ENCODE measurements around the gene MPPE1.
"Not testable (repeated sequence)": the region's sequence is repeated elsewhere in the genome, so short reads cannot be mapped to it uniquely, and the experiment has no call there.

Gene MPPE1, protein sequence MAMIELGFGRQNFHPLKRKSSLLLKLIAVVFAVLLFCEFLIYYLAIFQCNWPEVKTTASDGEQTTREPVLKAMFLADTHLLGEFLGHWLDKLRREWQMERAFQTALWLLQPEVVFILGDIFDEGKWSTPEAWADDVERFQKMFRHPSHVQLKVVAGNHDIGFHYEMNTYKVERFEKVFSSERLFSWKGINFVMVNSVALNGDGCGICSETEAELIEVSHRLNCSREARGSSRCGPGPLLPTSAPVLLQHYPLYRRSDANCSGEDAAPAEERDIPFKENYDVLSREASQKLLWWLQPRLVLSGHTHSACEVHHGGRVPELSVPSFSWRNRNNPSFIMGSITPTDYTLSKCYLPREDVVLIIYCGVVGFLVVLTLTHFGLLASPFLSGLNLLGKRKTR

DNA sequence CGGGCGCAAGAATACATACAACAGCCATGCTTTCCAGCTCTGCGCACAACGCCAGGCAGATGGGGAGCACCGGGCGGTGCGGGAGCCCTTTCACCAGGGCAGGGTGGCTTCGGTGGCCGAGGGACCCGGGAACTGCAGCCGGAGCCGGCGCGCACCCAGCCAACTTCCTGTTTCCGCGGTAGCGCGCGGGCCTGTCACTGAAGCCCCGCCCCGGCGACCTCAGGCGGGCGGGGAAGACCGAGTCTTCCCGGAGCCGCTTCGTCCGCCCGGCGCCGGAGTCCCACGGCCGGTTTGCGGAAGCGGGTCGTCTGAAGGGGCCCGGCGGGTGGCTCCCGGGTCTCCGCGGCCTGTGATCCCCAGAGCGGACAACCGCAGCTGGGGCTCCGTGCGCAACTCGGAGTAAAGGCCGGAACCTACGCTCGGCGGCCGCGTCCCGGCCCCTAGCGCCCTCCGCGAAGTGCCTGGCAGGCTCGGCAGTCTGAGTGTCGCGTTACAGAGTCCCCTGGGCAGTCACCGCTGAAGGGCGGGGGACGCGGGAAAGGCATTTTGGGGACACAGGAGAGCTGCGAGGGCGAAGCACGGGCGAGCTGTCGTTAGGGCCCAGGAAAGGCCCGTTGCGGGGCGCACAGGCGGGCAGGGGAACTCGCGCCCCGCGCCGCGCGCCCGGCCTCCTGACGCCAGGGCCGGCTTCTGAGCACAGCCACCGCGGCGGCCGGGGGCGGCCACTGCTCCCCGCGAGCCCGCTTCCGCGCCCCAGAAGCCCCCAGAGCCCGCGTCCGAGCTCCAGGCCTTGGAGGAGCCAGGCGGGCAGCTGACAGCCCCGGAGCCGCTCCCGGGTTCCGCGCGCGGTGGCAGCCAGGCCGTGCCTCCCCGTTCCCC is at the start of gene MPPE1:
TSS of gene MPPE1 (minus strand) at position 136 of the 879 bp plus-strand sequence. CDS start 11,053 bp downstream, outside the sequence.
- Mint-ChIP-seq H3K27me3 (no peaks in the 10 kb centered on the region), H3K4me3 (peak within 1 kb of the TSS; percentile 94), H3K4me1 (ENCODE audit: low read depth) (peaks cover 25% of the 10 kb centered on the region)

DNA sequence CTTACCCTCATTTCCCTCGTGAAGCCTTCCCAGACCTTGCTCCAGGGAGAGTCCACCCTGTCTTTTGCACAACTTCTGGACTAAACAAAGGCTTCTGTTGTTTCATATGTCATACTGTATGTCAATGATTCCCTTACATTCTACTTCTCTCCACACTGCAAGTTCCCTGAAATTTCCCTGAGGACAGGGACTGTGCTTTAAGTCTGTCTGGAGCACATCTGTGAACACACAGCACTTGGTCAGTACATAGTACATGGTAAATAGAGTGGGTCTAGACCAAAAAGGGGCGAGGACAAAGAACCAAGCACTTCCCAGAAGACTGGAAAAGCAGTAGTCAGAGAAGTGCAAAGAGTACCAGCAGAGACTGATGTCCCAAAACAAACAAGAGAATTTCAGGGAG is 49.5 kb upstream of the MPPE1 start:
- no peaks in the 10 kb centered on the region for H3K27me3 Mint-ChIP-seq

More for the DNA sequence above, at the start of gene MPPE1:
- no peaks in the 10 kb centered on the region for H3K9me3 Mint-ChIP-seq (ENCODE audit: low read depth)
- H3K36me3 Mint-ChIP-seq = peaks cover 3% of the 10 kb centered on the region
- peak within 1 kb of the TSS; percentile 92 for H3K27ac Mint-ChIP-seq

DNA sequence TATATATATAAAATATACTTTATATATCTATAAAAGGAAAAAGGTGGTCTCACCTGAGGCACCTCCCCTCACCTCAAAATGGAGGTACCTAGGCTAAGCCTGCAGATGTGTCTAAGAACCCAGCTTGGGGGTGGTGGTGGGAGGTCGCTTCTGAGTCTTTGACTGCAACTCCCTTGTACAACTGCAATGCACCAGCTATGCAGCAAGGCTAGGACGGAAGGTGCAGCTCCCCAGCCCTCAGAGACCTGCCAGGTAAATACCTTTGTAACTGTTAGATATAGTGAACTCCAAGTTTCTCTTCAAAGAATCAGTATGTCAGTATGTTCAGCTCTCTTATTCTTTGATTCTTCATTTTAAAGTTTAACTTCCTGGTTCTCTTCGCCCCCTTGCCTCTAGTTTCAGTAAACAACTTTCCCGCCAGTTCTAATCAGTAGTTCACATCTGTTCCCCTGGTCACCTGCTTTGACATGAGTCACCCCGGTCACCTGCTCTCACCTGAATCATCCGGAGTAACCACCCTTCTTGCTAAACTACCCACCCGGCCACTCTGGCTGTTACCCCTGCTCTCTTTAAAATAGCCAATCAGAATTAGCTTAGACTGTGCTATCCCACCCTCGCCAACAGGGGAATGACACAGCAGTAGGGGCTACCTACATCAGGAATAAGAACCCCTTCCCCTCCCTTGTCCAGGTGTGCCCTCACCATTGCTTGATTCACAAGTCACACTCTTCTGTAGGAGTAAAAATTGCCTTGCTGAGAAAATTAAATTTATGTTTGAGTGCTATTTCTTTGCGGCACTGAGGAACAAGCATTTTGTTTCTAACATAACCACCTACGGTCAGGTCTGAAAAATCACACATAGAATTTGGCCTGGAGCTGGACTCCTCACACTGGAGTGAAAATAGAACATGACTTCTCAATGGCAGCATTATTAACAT is 48.5 kb upstream of the MPPE1 start:
- Mint-ChIP-seq H3K4me1 (ENCODE audit: low read depth) (no peaks in the 10 kb centered on the region), H3K27ac (no peak overlapping the region), H3K27me3 (no peaks in the 10 kb centered on the region), H3K36me3 (peaks cover 6% of the 10 kb centered on the region), H3K4me3 (no peak overlapping the region), H3K9me3 (ENCODE audit: low read depth) (peaks cover 12% of the 10 kb centered on the region)

More for the DNA sequence above, 49.5 kb upstream of the MPPE1 start:
- H3K4me3 Mint-ChIP-seq = no peak overlapping the region
- H3K36me3 Mint-ChIP-seq = peaks cover 6% of the 10 kb centered on the region
- H3K4me1 Mint-ChIP-seq (ENCODE audit: low read depth) = no peaks in the 10 kb centered on the region
- H3K9me3 Mint-ChIP-seq (ENCODE audit: low read depth) = peaks cover 12% of the 10 kb centered on the region
- no peak overlapping the region for H3K27ac Mint-ChIP-seq

DNA sequence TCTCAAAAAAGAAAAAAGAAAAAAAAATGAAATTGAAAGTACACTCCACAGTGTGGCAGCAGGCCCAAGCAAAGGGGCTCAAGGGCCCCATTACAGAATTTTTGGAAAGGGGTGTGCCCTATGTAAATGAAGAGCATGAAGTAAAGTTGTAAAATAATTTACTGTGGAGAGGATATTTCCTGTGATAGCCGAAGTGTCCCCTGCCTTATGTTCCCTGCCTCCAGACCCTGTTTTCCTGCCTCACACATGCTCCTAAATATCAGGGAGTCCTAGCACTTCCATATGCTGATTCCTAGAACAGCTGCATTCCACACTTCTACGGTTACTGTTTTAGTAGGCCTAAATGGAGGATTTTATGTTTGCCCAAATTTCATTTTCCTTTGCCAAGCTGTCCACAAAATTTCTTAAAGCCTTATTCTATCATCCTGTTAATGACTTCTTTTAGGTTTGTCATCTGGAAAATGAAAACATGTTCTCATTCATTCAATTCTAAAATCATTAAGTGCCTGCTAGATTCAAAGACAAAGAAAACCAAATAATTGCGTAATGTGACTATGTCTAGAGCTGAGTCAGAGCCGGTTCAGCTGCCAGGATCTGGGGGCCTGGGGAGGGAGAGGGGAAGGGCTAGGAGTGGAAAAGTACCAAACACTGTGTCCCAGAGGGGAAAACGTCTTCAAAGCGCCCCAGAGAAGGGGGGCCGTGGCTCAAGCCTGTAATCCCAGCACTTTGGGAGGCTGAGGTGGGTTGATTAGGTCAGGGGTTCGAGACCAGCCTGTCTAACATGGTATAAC is 47.3 kb upstream of the MPPE1 start:
- Mint-ChIP-seq H3K4me1 (ENCODE audit: low read depth) (no peaks in the 10 kb centered on the region), H3K27ac (no peak overlapping the region), H3K36me3 (peaks cover 6% of the 10 kb centered on the region), H3K27me3 (no peaks in the 10 kb centered on the region), H3K9me3 (ENCODE audit: low read depth) (peaks cover 12% of the 10 kb centered on the region), H3K4me3 (no peak overlapping the region)

DNA sequence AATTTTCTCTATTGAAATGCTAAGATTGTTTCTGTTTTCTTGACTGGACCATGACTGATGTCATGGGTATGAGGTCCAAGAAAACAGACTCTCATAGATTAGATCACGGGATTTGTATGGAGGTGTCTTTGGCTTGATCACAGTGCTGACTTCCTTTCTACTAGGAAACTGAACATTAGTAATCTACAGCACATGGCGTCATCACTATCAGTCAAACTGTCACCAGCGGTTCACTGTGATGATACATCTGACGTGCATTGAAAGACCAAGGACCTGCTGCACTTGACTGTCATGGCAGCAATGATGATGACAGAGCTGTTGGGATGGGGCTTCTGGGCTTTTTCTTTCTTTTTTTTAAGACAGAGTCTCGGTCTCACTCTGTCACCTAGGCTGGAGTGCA is 45.0 kb upstream of the MPPE1 start:
- H3K36me3 Mint-ChIP-seq = peaks cover 6% of the 10 kb centered on the region
- no peak overlapping the region for H3K27ac Mint-ChIP-seq
- peaks cover 12% of the 10 kb centered on the region for H3K9me3 Mint-ChIP-seq (ENCODE audit: low read depth)
- H3K4me3 Mint-ChIP-seq = no peak overlapping the region
- H3K27me3 Mint-ChIP-seq = no peaks in the 10 kb centered on the region
- no peaks in the 10 kb centered on the region for H3K4me1 Mint-ChIP-seq (ENCODE audit: low read depth)

DNA sequence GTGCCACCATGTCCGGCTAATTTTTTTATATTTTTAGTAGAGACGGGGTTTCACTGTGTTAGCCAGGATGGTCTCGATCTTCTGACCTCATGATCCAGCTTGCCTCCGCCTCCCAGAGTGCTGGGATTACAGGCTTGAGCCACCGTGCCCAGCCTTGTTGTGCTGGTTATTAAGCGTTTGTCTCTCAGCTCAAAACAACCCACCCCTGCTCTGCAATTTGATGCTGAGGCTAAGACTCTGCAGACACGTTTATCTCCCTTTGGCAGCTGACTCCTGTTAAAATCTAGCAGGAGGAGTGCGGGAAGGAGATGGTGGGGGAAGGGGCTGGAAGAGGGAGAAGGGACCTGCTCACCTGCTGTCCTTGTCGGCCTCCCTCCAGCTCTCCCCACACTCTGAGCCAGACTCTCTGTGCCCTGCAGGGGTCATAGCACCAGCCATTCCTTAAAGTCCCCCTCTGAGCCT is 43.3 kb upstream of the MPPE1 start:
- no peak overlapping the region for H3K4me3 Mint-ChIP-seq
- H3K36me3 Mint-ChIP-seq = no peaks in the 10 kb centered on the region
- no peaks in the 10 kb centered on the region for H3K27me3 Mint-ChIP-seq
- H3K9me3 Mint-ChIP-seq (ENCODE audit: low read depth) = no peaks in the 10 kb centered on the region
- no peak overlapping the region for H3K27ac Mint-ChIP-seq
- H3K4me1 Mint-ChIP-seq (ENCODE audit: low read depth) = peaks cover 10% of the 10 kb centered on the region

DNA sequence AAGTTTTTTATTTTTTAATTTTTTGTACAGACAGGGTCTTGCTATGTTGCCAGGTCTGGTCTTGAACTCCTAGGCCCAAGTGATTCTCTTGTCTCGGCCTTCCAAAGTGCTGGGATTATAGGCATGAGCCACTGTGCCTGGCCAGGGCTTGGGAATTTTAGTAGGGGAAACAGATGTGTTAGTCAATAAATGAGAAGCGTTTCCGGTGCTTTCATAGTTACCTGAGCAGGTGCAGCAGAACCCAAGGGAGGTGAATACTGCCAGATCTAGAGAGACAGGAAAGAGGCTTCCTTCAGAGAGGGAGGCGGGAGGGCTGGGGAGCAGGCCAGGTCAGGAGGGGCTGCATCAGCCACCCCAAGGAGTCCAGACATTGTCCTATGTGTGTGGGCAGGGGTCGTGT is 42.7 kb upstream of the MPPE1 start:
- Mint-ChIP-seq H3K36me3 (no peaks in the 10 kb centered on the region), H3K9me3 (ENCODE audit: low read depth) (no peaks in the 10 kb centered on the region), H3K4me3 (no peak overlapping the region), H3K27ac (no peak overlapping the region), H3K4me1 (ENCODE audit: low read depth) (peaks cover 10% of the 10 kb centered on the region), H3K27me3 (no peaks in the 10 kb centered on the region)

DNA sequence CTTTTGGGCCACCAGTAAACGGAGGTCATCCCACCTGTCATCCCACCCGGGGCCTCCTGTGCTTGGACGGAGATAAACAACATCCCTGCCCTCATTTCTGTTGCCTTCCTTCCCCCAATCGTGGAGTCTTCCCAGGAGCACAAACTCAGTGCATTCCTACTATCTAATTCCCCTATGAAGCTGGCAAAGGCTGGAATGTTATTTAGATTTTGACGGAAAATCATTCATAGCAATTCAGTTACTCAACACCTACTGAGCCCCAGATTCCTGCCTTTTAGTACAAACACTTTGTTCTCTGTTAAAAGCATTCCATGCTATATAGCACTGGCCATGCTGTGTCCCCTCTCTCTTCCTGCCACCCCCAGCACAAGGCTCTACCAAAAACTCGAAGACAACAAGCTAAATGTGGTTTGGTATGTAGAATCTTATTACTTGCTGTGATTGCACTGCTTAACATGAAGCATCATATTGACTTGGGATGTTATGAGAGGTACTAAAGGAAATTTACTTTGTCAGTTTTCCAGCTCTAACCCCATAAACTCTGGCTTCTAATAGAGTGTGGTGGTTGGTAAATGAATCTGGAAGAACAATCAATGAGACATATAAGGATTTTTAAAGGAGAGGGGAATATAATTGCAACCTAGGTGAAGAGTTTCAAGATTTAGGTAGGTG is 40.9 kb upstream of the MPPE1 start:
- Mint-ChIP-seq H3K9me3 (ENCODE audit: low read depth) (no peaks in the 10 kb centered on the region), H3K27me3 (no peaks in the 10 kb centered on the region), H3K4me3 (peak overlapping the region; percentile 31), H3K27ac (no peak overlapping the region), H3K4me1 (ENCODE audit: low read depth) (peaks cover 10% of the 10 kb centered on the region), H3K36me3 (no peaks in the 10 kb centered on the region)

DNA sequence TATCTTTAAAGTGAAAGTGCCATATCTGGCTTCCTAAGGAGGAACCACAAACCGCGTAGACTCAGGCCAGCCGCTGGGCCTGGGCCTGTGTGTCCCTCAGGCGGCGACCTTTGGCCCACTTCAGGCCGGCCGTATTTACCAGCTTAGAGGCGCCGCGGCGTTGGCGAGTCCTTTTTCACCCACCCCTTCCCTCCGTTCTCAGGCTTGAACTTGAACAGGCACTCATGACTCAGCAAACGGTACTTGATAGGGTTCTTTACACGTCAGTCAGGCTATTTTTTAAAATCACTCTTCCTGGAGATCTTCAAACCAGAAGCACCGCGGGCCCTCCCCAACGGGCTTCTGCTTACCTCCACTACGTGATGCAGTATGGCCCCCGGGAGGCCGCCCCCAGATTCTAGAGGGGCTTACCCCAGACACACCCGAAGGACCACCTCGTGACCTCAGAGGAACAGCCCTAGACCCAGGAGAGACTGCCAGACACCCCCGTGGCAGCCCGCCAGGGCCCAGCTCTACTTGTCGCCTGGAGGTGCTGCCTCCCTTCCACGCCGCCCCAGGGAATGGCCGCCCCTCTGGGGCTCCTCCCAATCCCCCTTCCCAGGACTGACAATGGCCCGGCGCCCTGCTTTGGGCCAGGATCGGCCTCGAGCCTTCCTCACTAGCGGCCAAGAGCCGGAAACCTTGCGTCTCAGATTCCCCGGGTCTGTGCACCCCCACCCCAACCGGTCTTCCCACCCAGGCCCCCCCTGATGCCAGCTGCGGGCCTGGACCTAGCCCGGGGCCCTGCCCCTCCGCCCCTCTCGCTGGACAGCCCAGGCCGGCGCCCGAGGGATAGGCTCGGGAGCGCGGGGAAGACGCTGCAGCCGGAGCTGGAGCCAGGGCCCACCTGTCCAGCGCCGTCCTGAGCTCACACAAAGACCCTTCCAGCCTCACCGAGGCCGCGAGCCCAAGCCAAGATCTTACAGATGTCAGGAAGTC is 39.4 kb upstream of the MPPE1 start:
- Mint-ChIP-seq H3K27ac (peak overlapping the region; percentile 89), H3K4me3 (peak overlapping the region; percentile 89), H3K36me3 (no peaks in the 10 kb centered on the region), H3K9me3 (ENCODE audit: low read depth) (no peaks in the 10 kb centered on the region), H3K27me3 (no peaks in the 10 kb centered on the region), H3K4me1 (ENCODE audit: low read depth) (peaks cover 10% of the 10 kb centered on the region)

DNA sequence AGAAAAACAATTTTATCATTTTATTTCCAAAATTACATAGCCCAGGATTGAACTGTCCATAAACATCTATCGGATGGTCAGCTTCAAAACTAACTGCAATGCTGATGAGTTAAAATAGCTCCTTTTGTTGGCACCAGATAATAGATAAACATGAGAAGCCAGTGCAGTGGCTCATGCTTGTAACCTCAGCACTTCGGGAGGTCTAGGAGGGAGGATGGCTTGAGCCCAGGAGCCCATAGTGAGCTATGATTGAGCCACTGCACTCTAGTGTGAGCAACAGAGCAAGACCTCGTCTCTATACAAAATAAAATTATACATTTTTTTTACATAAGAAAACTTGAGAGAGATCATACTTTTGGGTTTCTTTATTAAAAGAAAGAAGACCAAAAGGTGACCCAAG is 38.6 kb upstream of the MPPE1 start:
- Mint-ChIP-seq H3K4me1 (ENCODE audit: low read depth) (peaks cover 10% of the 10 kb centered on the region), H3K27me3 (peaks cover 2% of the 10 kb centered on the region), H3K9me3 (ENCODE audit: low read depth) (no peaks in the 10 kb centered on the region), H3K4me3 (peak overlapping the region; percentile 89), H3K27ac (peak overlapping the region; percentile 28), H3K36me3 (no peaks in the 10 kb centered on the region)

DNA sequence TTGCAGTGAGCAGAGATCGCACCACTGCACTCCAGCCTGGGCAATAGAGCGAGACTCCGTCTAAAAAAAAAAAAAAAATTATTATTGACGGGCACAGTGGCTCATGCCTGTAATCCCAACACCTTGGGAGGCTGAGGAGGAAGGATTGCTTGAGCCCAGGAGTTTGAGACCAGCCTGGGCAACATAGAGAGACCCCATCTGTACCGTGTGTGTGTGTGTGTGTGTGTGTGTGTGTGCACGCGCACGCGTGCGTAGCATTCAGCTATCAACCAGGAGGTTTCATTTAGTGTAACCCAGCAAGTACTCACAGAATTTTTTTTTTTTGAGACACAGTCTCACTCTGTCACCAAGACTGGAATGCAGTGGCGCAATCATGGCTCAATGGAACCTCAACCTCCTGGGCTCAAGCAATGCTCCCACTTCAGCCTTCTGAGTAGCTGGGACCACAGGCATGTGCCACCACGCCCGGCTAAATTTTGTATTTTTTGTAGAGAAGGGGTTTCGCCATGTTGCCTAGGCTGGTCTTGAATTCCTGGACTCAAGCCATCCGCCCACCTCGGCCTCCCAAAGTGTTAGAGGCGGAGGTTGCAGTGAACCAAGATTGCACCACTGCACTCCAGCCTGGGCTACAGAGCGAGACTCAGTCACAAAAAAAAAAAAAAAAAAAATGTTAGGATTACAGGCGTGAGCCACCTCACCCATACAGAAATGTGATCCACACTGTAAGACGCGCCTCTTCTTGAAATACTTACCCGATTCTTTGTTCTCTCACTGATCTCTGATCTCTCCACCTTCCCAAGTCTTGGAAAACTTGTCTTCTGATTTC is 37.9 kb upstream of the MPPE1 start:
- H3K4me3 Mint-ChIP-seq; H3K36me3 Mint-ChIP-seq; H3K27me3 Mint-ChIP-seq; H3K9me3 Mint-ChIP-seq (ENCODE audit: low read depth); H3K27ac Mint-ChIP-seq: not testable (repeated sequence)
- H3K4me1 Mint-ChIP-seq (ENCODE audit: low read depth) = peaks cover 10% of the 10 kb centered on the region

DNA sequence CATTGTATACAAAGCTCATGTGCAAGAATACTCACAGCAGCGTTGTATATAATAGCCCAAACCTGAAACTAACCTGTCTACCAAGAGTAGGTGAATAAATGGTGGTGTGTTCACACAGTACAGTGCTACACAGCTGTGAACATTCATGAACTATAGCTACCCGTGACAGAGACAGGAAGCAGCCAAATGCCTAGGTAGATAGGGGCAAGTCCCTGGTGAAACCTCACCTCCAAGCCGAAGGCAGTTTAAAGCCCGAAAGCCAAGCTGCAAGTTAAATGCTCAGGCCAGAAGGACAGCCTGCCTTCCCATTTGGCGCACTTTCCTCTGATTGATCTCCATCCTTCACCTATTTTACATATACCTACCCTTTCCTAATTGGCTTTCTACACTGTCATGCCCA is 36.7 kb upstream of the MPPE1 start:
- H3K9me3 Mint-ChIP-seq (ENCODE audit: low read depth) = no peaks in the 10 kb centered on the region
- peaks cover 2% of the 10 kb centered on the region for H3K27me3 Mint-ChIP-seq
- H3K4me1 Mint-ChIP-seq (ENCODE audit: low read depth) = peaks cover 10% of the 10 kb centered on the region
- peak overlapping the region; percentile 41 for H3K27ac Mint-ChIP-seq
- no peak overlapping the region for H3K4me3 Mint-ChIP-seq
- no peaks in the 10 kb centered on the region for H3K36me3 Mint-ChIP-seq

All from activated naive CD8-positive, alpha-beta T cell (primary cell).